ENCODE data around the gene CAPN8.

- TF ChIP-seq CTCF (IDR thresholded peaks at IDR 0.05) (no peak), EP300 (IDR thresholded peaks at IDR 0.05; ENCODE audit: low read depth) (no peak)
Observed at GRCh38 chr1:223617323-223618070, 48.0 kb downstream of the CAPN8 start.

Data from transverse colon (tissue), 3 donors.